Skeletal muscle tissue (tissue), 4 donors: Measurements from ENCODE around the gene DYSF. TPM values are rescaled to one million over a fixed set of nuclear protein-coding genes. Genes with fewer than 3 reads are reported as not detected.

Experiments
- H3K27ac ChIP-seq: one replicate; pipeline ENCODE4 v1.7.0; 2013; ENCODE audit warnings: mild to moderate bottlenecking, low read depth, low read length, inconsistent platforms
- H3K27me3 ChIP-seq, 3 donors: one replicate each; pipeline ENCODE4 v1.7.0; 2013; ENCODE audit warnings: low read length in 3 of 3; ENCODE audit not compliant: control insufficient read depth in 3 of 3, insufficient read depth in 3 of 3
- H3K36me3 ChIP-seq, 3 donors: one replicate each; pipeline ENCODE4 v1.7.0; 2013; ENCODE audit warnings: low read length in 3 of 3; ENCODE audit not compliant: control insufficient read depth in 3 of 3, insufficient read depth in 3 of 3
- H3K4me1 ChIP-seq, 3 donors: one replicate each; pipeline ENCODE4 v1.7.0; 2013; ENCODE audit warnings: low read length in 3 of 3, mild to moderate bottlenecking in 3 of 3; ENCODE audit not compliant: control insufficient read depth in 3 of 3, insufficient read depth in 3 of 3
- H3K4me3 ChIP-seq, 3 donors: one replicate each; pipeline ENCODE4 v1.7.0; 2013; ENCODE audit warnings: low read length in 3 of 3
- H3K9ac ChIP-seq, 3 donors: one replicate each; pipeline ENCODE4 v1.7.0; 2013; ENCODE audit warnings: low read length in 3 of 3, mild to moderate bottlenecking in 3 of 3, moderate library complexity in 2 of 3, low read depth in 1 of 3
- H3K9me3 ChIP-seq, 3 donors: one replicate each; pipeline ENCODE4 v1.7.0; 2013; ENCODE audit warnings: low read length in 3 of 3; ENCODE audit not compliant: control insufficient read depth in 3 of 3
- total RNA-seq: library from RNA; depleted of rRNA; stranded (reverse); fragments of >200 nt; gene quantifications from one replicate; pipeline ENCODE4 v1.2.3, GENCODE V29; 2014
- donor health status: Osteomylitis.

DYSF gene
- total RNA-seq, 1 donor from 2014 or later, result 88.7 TPM

GRCh38 chr2:71693286-71694270 is 240.2 kb downstream of the DYSF start:
- Histone ChIP-seq H3K27ac (no peak overlapping the region), H3K9me3 (no peaks in the 10 kb centered on the region), H3K9ac (no peak overlapping the region), H3K4me1 (peaks cover 22 to 61% (median 44%) of the 10 kb centered on the region in 3 donors), H3K36me3 (peaks cover 2 to 3% (median 2%) of the 10 kb centered on the region in 3 donors), H3K27me3 (no peaks in the 10 kb centered on the region), H3K4me3 (no peak overlapping the region)

- Histone ChIP-seq H3K27ac (no peak overlapping the region), H3K4me1 (peaks cover 25 to 61% (median 45%) of the 10 kb centered on the region in 3 donors), H3K4me3 (no peak overlapping the region), H3K27me3 (no peaks in the 10 kb centered on the region), H3K36me3 (no peaks in the 10 kb centered on the region), H3K9ac (no peak overlapping the region), H3K9me3 (no peaks in the 10 kb centered on the region)
Observed at GRCh38 chr2:71694501-71695234, 241.3 kb downstream of the DYSF start.

DNA sequence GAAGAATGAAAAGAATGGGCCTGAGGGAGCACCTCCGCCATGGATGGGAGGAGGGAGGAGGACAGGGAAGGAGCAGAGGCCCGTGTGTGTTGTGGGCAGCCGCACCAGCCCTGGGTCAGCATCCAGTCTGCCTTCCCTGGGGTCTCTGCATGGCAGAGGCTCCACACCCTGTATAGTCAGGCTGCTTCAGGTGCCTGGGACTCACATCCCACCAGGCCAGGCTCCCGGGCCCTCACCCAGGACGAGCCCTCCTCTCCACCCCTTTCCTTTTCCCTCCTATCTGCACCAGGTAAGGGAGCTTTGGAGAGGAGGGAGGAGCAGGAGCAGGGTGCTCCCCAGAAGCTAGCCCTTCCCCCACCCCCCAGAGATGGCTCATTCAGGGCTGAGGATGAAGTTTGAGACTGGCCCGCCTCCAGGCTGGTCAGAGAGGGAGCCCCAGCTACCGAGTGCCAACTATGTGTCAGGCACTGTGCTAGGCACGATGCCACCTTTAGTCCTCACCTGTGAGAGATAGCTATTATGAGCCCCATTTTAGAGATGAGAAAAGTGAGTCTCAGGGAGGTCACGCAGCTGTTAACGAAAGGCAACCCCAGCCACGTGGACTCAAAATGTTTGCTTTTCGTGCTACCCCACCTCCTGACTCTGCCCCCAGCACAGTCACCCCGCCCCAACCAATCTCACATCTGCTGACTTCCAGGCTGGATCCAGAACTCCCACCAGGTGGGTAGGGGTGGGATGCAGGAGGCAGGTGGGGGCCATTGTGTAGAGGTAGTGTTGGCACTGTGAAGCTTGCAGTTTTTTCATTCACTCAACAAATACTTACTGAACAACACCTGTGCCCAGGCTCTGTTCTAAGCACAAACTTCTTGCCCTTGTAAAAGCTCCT is 242.1 kb downstream of the DYSF start:
- H3K4me1 ChIP-seq, result peaks cover 33 to 62% (median 53%) of the 10 kb centered on the region in 3 donors

GRCh38 chr2:71696381-71696780 is 243.0 kb downstream of the DYSF start:
- Histone ChIP-seq H3K27ac (no peak overlapping the region), H3K9ac (no peak overlapping the region), H3K4me3 (no peak overlapping the region), H3K9me3 (no peaks in the 10 kb centered on the region), H3K4me1 (peaks cover 42 to 61% (median 53%) of the 10 kb centered on the region in 3 donors), H3K36me3 (no peaks in the 10 kb centered on the region), H3K27me3 (no peaks in the 10 kb centered on the region)

More for the DNA sequence above, 242.1 kb downstream of the DYSF start:
- Histone ChIP-seq H3K9ac (no peak overlapping the region), H3K4me3 (no peak overlapping the region), H3K9me3 (no peaks in the 10 kb centered on the region), H3K27me3 (no peaks in the 10 kb centered on the region), H3K27ac (no peak overlapping the region), H3K36me3 (no peaks in the 10 kb centered on the region)

- Histone ChIP-seq H3K9ac (no peak overlapping the region), H3K4me3 (no peak overlapping the region), H3K9me3 (no peaks in the 10 kb centered on the region), H3K36me3 (no peaks in the 10 kb centered on the region), H3K27ac (no peak overlapping the region), H3K27me3 (no peaks in the 10 kb centered on the region), H3K4me1 (peaks cover 42 to 61% (median 53%) of the 10 kb centered on the region in 3 donors)
Observed at GRCh38 chr2:71697106-71698004, 244.0 kb downstream of the DYSF start.

DNA sequence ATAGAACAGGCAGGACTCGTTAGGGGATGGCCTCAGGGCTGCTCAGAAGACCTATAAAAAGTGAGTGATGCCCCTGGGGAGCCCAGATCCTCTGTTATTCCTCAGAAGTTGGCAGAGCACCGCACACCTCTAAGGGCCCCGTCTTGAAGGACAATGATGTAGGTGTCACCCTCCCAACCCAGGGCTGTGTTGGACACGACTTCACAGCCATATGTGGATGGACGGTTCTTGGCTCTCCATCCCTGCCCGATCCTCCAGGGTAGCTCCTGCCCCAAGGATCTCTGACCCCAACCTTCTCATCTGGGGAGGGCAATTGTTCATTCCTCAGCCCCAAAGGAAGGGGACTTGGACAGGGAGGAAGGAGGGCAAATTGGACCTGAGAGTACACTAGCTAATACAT is 246.1 kb downstream of the DYSF start:
- peak overlapping the region in 1 of 3 donors; percentile 13 for H3K4me3 ChIP-seq
- H3K27ac ChIP-seq, result peak overlapping the region; percentile 90
- peaks cover 56 to 62% (median 57%) of the 10 kb centered on the region in 3 donors for H3K4me1 ChIP-seq
- H3K36me3 ChIP-seq, result no peaks in the 10 kb centered on the region
- H3K27me3 ChIP-seq, result no peaks in the 10 kb centered on the region
- H3K9ac ChIP-seq, result peak overlapping the region in 2 of 3 donors; percentile 8 to 13
- no peaks in the 10 kb centered on the region for H3K9me3 ChIP-seq

DNA sequence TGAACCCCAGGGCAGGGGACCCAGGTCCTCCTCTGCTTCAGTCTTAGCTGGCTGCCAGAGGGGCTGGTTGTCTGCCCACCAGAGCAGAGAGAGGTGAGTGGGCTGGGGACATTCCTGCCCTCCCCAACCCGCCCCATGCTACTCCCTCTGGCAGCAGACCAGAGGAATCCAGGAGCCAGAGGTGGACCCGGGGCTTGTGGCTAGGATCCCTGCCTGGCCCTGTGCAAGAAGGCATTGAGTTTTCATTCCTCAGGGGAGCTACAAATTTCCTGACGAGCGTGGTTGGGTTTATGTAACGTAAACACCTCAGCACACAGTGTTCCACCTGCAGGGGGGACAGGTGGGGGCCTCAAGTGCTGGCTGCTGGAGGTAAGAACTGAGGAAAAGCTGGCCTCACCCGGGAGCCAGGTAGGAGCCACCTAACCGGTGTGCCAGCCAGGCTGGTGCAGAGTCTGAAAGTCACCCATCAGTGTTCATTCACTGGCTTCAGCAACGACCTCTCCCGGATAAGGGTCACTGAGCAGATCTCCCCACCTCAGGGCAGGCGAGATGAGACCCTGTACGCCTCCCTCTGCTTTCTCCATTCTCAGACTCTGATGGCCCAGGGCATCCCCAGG is 246.8 kb downstream of the DYSF start:
- Histone ChIP-seq H3K27ac (peak overlapping the region; percentile 90), H3K9me3 (no peaks in the 10 kb centered on the region), H3K4me1 (peaks cover 63 to 69% (median 64%) of the 10 kb centered on the region in 3 donors), H3K9ac (peak overlapping the region; percentile 14 to 68 (median 20)), H3K4me3 (no peak overlapping the region), H3K27me3 (no peaks in the 10 kb centered on the region), H3K36me3 (no peaks in the 10 kb centered on the region)

GRCh38 chr2:71700658-71701397 is 247.5 kb downstream of the DYSF start:
- Histone ChIP-seq H3K9ac (peak overlapping the region; percentile 47 to 69 (median 68)), H3K9me3 (no peaks in the 10 kb centered on the region), H3K36me3 (no peaks in the 10 kb centered on the region), H3K4me1 (peaks cover 70 to 71% (median 70%) of the 10 kb centered on the region in 3 donors), H3K27me3 (no peaks in the 10 kb centered on the region), H3K27ac (peak overlapping the region; percentile 90), H3K4me3 (peak overlapping the region in 1 of 3 donors; percentile 33)
